Stimulated activated CD4-positive, alpha-beta T cell treated with anti-CD3 and anti-CD28 coated beads, TNF-alpha, amount 100 ng/mL, for 48 hours (primary cell): Measurements from ENCODE around the gene SOX5.

Source experiments
- DNase-seq, 3 donors: peaks; one replicate each; pipeline ENCODE4 v3.0.0-alpha.2; 2020; ENCODE audit warnings: low read depth in 3 of 3

The SOX5 gene

GRCh38 chr12:23687947-23688346 lies 261.5 kb downstream of the SOX5 start:
- DNase-seq = no peak

DNA sequence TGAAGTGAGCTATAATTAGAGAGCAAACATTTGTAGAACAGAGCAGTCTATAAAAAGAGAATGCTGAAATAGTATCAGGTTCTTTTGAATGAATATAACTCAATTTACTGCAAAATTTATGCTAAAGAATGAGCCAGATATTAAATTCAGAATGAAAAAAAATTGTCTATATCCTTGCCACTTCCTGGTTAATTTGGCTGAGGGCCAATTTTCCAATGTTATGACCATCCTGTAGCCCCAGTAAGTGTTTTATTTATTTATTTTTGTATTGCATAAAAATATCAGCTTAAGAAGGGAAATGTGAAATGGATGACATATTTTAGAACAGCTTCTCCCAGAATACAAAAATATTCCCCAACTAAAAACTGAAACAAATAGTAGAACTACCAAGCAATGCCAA lies 263.4 kb downstream of the SOX5 start:
- DNase-seq = no peak

DNA sequence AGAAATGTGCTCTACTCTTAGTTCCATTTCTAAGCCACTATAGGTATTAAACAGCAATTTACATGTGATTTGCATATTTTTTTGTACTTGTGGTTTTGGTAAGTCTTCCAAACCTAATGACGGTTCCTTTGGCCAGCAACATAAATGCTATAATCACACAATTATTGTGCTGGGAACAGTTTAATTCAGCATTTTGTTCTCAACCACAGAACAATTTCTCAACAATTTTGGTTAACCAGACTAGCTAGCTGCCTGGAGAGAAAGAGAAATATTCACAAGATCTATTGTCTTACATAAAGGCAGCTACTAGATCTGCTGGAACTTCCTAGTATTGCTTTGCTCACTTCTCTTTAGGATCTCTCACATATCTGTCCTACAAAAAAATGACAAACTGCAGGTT lies 265.3 kb downstream of the SOX5 start:
- no peak for DNase-seq

DNA sequence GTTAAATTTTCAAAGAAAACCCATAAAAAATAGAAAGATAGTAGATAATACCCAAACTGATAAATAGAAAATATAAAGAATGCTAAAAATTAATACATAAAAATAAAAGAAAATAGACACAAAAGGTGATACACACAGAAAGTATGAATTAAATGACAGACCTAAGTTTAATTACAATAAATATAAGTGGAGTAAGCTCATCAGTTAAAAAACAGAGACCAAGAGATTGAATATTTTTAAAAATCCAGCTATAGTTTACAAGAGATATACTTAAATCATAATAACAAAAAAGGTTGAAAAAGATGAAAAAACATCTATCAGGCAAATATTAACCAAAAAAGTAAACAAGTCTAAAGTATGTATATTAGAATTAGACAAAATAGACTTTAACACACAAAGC lies 268.2 kb downstream of the SOX5 start:
- DNase-seq = no peak

DNA sequence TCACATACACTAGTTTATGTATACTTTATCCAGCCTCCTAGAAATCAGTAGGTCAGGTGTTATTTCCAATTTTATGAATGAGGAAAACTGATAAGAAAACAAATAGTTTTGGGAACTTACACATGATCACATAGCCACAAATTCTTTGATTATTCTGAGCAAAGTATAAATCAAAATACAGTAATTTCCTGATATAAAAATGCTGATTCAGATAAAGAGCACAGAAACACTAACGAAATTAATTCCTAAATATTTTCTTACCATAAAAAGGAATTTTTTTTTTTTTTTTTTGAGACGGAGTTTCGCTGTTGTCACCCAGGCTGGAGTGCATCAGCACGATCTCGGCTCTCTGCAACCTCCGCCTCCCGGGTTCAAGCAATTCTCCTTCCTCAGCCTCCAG lies 275.4 kb downstream of the SOX5 start:
- no peak for DNase-seq

DNA sequence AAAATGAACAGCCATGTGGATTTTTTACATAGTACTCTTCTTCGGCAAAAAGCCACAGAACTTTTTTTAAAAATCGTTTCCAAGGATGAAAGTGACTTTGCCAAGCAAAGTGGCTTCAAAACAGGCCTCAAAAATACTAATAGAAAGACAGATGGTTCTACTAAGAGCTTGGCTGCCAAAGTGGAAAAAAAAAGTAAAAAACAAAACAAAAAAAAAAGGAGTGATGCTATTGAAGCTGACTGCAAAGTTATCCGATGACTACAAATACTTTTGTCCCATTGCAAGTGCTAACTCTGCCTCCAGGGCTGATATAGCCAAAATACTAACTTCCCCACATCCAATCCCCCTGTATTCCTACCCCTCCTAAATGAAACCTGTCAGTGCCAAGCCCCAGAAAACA lies 277.6 kb downstream of the SOX5 start:
- no peak for DNase-seq

GRCh38 chr12:23670684-23671083 lies 278.8 kb downstream of the SOX5 start:
- DNase-seq = no peak

DNA sequence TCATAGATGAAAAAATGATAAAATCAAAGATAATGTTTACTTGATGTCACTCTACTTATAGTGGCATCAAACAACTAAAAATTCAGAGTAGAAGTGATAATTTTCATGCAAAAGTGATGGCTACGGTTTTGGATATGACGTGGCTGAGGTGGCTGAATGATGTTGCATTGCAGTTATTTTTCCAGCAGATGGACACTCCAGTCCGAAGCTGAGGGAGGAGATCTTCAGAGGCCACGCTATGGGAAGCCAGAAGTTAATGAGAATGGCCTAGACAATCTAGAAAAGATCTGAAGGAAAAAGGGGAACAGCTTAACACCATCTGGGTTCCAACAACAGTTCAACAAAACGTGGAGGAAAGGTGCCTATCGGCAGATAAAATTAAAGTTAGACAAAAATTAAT lies 279.8 kb downstream of the SOX5 start:
- no peak for DNase-seq

DNA sequence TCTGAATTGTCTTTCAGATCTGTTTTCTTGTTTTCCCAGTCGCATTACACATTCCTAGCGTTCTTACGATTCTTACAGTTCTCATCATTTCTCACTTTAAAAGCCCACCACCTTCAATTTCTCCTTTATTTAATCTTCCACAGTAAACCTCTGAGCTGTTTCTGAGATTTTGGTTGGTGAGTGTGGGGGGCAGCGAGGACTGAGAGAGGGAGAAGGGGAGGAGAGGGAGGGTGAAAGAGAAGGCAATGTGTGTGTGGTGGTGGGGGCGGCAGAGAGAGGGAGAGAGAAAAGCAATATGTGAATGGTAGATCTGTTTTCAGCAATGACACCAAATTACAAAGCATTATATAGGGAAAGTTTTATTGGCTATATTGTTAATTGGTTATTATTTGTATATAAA lies 282.6 kb downstream of the SOX5 start:
- DNase-seq = no peak

DNA sequence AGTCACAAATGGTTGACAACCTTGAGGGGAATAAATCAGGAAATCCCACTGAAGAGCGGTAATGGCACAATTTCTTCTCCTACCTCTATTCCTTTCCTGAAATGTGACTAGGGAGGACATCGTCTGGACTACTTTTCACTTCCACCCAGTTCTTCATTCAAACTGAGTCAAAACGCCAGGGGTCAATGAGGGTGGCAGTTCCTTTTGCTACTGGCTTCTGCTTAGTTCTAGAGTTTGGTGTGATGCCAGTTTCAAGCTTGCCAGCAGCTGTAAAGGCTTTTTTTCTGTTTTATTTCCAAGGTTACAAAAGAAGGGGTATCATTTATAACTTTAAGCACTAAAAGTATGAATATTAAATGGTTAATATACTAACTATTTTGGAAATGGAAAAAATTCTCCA lies 286.5 kb downstream of the SOX5 start:
- no peak for DNase-seq

DNA sequence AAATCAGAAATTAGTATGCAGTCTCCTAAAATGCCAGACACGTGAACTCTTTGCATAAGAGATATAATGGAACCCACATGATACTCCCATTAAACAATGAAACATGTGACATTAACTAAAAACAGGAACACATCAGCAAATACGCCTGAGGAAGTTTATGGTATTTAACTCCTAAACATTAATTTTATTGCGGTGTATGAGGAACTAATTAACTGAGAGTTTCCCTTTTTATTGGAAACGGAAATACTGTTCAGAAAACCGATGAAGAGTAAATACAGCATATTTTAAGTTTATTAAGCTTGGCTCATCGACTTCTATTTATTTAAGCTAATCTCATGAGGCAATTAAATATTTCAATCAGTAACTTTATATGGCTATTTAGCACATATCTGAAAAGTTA lies 290.3 kb downstream of the SOX5 start:
- DNase-seq = no peak

GRCh38 chr12:23657598-23657997 lies 291.9 kb downstream of the SOX5 start:
- no peak for DNase-seq

DNA sequence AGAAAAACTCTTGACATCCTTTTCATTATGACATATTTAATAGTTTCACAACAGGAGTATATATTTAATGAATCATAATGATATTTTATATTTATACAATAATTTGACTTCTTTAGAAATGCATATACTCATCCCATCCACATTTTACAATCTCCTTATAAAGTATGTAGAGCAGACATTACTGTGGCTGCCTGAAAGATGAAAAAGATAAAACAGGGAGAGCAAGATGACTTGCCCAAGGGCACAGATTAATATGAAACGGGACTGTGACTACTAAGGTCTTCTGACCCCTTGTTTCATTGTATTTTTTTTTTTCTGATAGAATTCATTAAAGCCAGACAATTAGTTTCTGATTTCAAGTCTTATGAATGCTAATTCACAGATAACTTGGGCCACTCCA lies 293.6 kb downstream of the SOX5 start:
- no peak for DNase-seq

GRCh38 chr12:23655112-23655511 lies 294.4 kb downstream of the SOX5 start:
- DNase-seq = no peak

GRCh38 chr12:23648546-23648945 lies 300.9 kb downstream of the SOX5 start:
- no peak for DNase-seq

GRCh38 chr12:23640754-23641153 lies 308.7 kb downstream of the SOX5 start:
- DNase-seq = no peak

- DNase-seq = no peak
These were observed 315.1 kb downstream of the SOX5 start for GRCh38 chr12:23634344-23634743.

DNA sequence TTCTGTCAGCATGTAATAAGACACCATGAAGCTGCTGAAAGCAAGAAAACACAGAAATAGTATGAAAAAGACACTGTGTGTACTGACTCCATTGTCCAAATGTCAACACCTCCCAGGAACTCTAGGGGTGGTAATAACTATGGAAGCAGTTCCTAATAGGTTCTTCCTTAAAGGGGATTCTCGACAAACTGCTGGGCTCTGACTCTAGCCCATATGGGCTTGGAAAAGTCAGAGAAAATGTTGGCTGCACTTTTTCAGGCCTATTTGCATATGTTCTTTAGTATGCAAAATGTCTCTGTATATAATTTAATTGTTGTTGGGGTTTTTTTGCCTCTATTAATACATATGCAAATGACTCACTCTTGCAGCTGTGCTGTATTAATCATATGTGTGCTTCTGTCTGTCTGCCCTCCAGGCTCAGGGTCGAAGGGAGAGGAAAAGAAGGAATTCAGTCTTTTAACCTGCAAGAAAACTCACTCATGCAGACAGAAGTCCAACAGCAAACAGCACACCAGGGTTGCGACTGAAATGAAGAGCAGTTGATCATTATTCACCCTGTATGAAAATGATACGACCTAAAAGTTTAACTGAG lies 317.6 kb downstream of the SOX5 start:
- DNase-seq = no peak

DNA sequence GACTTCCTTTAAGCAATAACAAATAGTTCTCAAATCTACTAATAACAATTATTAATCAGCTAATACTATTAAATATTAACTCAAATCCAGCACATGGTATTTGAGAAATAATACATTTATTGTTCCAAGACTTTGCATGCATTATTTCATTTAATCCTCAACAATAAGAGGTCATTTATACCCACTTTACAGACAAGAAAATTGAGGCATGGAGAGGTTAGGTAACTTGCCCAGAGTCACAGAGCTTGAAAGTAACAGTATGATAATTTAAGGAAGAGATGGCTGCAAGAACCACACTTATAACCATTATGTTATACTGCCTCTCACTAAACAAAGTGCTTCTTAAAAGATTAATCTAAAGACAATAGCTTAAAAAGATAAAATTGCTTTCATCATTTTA lies 318.9 kb downstream of the SOX5 start:
- no peak for DNase-seq

DNA sequence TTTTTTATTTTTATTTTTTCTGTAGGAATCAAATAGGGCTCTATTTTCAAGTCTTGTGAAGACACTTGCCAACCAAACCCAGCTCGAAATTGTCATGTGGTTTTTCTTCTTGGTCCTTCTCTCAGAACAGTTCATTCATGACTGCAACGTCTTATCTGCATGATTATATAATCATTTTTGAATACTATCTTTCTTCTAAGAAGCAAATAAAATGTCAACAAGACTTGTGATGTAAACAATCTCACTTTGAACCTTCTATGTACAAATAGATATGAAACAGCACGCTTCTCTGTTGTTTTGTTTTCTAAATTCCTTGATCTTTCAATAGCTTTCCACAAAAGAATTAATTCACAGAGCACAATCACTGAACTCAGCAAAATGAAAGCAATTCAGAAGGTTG lies 320.7 kb downstream of the SOX5 start:
- DNase-seq = no peak

DNA sequence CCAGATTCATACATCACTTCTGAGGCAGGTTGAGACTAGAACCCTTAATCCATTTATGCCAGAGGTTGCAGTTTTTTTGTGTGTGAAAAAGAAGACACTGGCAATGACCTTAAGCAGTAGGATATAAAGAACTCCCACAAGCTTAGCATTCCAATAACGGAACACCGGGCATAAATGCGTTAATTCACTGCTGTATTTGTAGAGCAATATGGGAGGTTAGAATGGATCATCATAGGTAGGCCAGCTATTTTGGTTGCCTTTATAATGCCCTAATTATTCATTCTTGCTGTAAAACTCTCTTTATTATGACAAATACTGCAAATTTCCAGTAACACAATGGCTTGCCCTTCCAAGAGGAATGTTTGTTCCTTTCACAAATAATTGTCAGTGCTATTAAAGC lies 322.7 kb downstream of the SOX5 start:
- no peak for DNase-seq

- no peak for DNase-seq
These were observed 327.6 kb downstream of the SOX5 start for GRCh38 chr12:23621900-23622299.

GRCh38 chr12:23618718-23619117 lies 330.8 kb downstream of the SOX5 start:
- no peak for DNase-seq

DNA sequence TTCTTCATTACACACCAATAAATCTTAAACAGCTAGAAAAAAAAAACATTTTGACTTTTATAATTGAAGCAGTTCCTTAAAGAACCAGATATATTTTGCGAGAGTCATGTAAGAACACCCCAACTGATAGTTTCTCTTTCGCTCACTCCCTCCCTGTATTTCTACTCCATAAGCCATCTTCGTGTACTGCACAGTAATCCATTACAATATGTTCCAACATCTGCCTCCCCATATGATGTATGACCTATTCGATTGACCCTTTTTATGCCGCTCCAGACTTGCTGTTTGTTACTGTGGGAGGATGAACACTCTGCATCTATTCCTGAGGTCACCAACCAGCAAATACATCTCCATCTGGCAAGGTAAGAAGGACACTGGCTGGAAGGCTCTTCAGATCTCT lies 331.7 kb downstream of the SOX5 start:
- DNase-seq = no peak

DNA sequence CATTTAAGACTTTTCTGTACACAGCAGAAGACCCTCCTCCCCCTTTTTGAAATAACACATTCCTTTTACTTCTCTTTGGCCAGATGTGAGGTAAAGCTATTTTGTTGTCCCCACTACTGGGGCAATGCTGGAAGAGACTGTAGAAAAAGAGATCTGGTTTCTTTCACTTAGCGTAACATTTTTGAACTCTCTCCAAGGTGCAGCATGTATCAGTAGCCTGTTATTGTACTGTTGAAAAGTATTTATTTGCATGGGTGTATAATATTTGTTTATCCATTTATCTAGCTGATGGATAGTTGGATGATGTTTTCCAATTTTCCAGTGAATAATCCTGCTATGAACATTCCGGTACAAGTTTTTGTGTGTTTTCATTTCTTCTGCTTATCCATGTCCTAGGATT lies 335.2 kb downstream of the SOX5 start:
- no peak for DNase-seq
